Activated CD8-positive, alpha-beta memory T cell treated with anti-CD3 and anti-CD28 coated beads, Interleukin-2, amount 50 U/mL, for 4 hours (primary cell): Measurements from ENCODE around the gene SIGLEC7.
"Not testable (repeated sequence)": the region's sequence is repeated elsewhere in the genome, so short reads cannot be mapped to it uniquely, and the experiment has no call there.

Experiments used
- DNase-seq: peaks from one replicate; pipeline ENCODE4 v3.0.0-alpha.2; 2020

Gene SIGLEC7

GRCh38 chr19:51139299-51140014 is 2.6 kb upstream of the SIGLEC7 start:
- DNase-seq: no peak

GRCh38 chr19:51140441-51140840 is 1.7 kb upstream of the SIGLEC7 start:
- no peak for DNase-seq

DNA sequence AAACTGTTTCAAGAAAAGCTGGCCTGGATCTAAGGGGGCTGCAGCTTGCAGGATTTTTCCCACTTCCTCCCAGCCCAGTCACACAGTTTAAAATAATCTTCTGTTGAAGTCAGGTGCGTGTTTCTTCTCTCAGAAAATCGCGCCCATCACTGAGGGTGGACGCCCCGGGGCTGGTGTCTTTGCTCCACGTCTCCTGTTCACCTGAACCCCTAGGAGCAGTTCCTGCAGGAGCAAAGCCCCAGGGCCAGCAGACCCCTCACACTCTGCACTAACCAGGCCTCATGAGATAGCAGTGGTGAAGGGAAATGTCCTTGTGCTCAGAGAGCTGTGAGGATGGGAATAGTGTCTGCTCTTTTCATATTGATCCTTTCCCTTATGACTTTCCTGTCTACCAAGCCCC is 920 bp upstream of the SIGLEC7 start:
- no peak for DNase-seq

GRCh38 chr19:51142809-51143475 is 841 bp downstream of the SIGLEC7 start:
- DNase-seq: not testable (repeated sequence)

GRCh38 chr19:51143486-51143885 is 1.4 kb downstream of the SIGLEC7 start:
- no peak for DNase-seq

- no peak for DNase-seq
Observed at GRCh38 chr19:51144482-51145045, 2.5 kb downstream of the SIGLEC7 start.

- DNase-seq: no peak
Observed at GRCh38 chr19:51145916-51146493, 3.9 kb downstream of the SIGLEC7 start.

- no peak for DNase-seq
Observed at GRCh38 chr19:51146751-51147150, 4.7 kb downstream of the SIGLEC7 start.

GRCh38 chr19:51147663-51148062 is 5.6 kb downstream of the SIGLEC7 start:
- DNase-seq: no peak

DNA sequence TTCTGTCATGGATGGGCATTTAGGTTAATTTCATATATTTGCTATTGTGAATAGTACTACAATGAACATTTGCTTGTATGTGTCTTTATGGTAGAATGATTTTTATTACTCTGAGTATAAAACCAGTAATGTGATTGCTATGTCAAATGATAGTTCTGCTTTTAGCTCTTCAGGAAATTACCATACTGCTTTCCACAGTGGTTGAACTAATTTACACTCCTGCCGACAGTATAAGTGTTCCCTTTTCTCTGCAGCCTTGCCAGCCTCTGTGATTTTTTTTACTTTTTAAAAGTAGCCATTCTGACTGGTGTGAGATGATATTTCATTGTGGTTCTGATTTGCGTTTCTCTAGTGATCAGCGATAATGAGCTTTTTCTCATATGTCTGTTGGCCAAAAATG is 6.5 kb downstream of the SIGLEC7 start:
- DNase-seq: no peak

- DNase-seq: no peak
Observed at GRCh38 chr19:51150627-51151026, 8.5 kb downstream of the SIGLEC7 start.

GRCh38 chr19:51156710-51157109 is 14.6 kb downstream of the SIGLEC7 start:
- DNase-seq: no peak

GRCh38 chr19:51157265-51157664 is 15.2 kb downstream of the SIGLEC7 start:
- no peak for DNase-seq

DNA sequence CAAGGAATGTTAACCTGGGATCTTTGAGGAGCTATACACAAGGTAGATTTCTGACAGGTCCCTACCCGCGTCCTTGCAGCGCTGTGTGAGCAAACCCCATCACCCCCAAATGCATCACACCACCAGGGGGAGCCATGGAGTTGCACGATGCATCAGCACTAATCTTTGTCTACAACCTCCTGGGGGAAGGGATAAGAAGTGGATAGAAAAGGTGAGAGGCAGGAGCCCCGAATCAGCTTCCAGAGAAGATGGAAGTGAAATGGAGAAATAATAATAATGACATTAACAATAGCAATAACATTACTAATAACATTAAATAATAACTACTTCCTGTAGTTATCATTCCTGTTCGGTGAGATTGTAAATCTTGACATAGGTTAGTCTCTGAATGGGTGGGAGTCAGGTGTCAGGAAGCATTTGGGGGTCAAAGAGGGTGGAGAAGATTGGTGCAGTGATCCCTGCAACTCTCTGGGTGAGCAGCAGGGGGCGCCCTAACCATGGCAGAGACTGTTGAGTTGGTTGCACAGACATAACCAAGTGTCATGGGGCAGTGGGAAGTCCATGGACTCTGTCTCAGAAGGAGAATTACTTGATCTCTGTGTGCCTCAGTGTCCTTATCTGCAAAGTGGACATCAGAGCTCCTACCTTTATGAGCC is 16.5 kb downstream of the SIGLEC7 start:
- DNase-seq: peak; percentile 81

DNA sequence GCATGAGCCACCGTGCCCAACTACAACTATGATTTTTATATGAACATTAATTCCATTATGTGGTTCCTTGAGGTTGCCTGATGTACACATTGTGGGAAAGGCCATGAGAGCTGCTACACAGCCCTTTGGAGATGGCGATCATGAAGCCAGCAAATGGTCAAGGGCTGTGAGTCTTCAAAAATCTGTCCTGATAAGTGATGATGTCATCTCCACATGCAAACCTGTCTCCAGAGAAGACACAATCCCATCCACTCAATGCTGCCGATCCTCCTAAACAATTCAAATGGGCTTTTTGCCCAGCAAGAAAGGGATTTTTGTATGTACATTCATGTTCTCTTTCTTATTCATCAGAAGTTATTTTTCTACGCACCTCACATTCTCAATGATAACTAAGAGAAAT is 17.6 kb downstream of the SIGLEC7 start:
- DNase-seq: no peak

DNA sequence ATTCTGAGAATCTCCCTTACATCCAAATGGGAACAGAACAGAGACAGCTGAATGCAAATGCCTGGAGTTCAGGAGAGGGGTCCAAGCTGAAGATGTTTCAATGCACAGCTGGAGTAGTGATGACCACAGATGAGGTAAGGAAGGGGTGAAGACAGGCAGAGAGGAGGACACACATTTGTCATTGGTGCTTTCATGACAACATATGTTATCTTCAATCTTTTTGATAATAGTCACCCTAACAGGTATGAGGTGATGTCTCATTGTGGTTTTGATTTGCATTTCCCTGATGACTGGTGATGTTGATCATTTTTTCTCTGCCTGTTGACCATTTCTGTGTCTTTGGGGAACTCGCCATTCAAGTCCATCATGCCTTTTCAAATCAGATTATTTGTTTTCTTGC is 19.2 kb downstream of the SIGLEC7 start:
- DNase-seq: no peak

- no peak for DNase-seq
Observed at GRCh38 chr19:51161867-51162496, 19.9 kb downstream of the SIGLEC7 start.

- DNase-seq: no peak
Observed at GRCh38 chr19:51163257-51163656, 21.2 kb downstream of the SIGLEC7 start.

GRCh38 chr19:51164215-51164614 is 22.1 kb downstream of the SIGLEC7 start:
- no peak for DNase-seq

DNA sequence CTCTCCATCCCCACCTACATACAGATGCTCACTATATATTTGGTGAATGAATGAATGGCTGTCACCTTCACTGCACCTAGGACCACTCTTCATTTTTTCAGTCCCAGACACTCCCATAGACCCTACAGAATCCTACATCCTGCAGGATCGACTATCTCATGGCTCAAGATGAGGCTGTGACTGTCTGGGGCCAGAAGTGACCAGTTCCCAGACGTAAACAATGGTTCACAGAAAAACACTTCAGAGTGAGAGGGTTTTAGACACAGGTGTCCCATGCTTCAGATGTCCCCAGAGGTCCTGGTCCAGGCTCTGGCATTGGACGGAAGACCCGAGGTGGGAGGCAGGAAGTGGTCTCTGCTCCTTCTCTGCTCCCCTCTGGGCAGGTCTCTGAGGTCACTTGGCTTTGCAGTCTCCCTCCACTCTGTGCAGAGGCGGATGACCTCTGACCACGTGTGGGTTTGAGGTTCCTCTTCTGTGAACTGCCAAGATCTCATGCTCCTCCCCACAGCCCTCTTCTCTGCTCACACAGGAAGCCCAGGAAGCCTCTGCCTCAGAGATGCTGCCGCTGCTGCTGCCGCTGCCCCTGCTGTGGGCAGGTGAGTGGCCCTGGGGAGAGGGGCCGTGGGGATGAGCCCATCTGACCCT is 24.9 kb downstream of the SIGLEC7 start:
- peak; percentile 27 for DNase-seq

GRCh38 chr19:51168564-51169282 is 26.6 kb downstream of the SIGLEC7 start:
- DNase-seq: no peak
